ENCODE measurements around the gene TMCO1. TPM values are rescaled to one million over a fixed set of nuclear protein-coding genes. Genes with fewer than 3 reads are reported as not detected.
"Not testable (repeated sequence)": the region's sequence is repeated elsewhere in the genome, so short reads cannot be mapped to it uniquely, and the experiment has no call there.

Gene TMCO1
- total RNA-seq, 1 donor from 2014 or later = 95.1 TPM

DNA sequence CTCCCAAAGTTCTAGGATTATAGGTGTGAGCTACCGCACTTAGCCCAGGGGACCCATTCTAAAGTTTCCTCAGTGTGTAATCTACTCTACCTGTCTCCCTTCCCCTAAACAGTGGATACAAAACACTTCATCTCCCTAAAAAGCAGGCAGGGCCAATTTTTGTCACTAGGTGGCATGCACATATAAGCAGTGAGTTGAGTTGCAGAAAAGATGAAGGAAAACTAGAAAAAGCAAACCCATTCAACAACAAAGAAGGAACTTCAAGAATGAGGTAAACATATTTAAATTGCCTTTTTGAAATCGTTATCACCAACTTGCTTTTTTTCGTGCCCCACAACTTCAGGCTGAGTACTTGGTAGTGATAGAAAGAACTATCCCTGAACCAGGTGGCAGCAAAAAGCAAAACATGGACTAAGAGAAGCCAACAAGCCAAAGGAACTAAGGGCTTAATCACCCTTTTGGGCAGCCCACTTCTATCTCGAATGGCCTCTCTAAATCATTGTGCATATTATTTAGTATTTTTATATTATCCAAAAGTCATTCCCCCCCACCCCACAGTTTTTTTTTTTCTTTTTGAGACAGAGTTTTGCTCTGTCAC is 50.7 kb downstream of the TMCO1 start:
- Mint-ChIP-seq H3K4me1 (no peaks in the 10 kb centered on the region), H3K9me3 (no peaks in the 10 kb centered on the region), H3K27me3 (ENCODE audit: low read depth) (no peaks in the 10 kb centered on the region), H3K4me3 (no peak overlapping the region), H3K27ac (ENCODE audit: unreplicated experiment) (no peak overlapping the region), H3K36me3 (ENCODE audit: low read depth) (no peaks in the 10 kb centered on the region)
- TF ChIP-seq, protein P1, sequence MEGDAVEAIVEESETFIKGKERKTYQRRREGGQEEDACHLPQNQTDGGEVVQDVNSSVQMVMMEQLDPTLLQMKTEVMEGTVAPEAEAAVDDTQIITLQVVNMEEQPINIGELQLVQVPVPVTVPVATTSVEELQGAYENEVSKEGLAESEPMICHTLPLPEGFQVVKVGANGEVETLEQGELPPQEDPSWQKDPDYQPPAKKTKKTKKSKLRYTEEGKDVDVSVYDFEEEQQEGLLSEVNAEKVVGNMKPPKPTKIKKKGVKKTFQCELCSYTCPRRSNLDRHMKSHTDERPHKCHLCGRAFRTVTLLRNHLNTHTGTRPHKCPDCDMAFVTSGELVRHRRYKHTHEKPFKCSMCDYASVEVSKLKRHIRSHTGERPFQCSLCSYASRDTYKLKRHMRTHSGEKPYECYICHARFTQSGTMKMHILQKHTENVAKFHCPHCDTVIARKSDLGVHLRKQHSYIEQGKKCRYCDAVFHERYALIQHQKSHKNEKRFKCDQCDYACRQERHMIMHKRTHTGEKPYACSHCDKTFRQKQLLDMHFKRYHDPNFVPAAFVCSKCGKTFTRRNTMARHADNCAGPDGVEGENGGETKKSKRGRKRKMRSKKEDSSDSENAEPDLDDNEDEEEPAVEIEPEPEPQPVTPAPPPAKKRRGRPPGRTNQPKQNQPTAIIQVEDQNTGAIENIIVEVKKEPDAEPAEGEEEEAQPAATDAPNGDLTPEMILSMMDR (conservative IDR thresholded peaks at IDR 0.05) = peak; percentile 77
- DNase-seq (ENCODE audit: low read depth, low spot score) = peak; percentile 32

DNA sequence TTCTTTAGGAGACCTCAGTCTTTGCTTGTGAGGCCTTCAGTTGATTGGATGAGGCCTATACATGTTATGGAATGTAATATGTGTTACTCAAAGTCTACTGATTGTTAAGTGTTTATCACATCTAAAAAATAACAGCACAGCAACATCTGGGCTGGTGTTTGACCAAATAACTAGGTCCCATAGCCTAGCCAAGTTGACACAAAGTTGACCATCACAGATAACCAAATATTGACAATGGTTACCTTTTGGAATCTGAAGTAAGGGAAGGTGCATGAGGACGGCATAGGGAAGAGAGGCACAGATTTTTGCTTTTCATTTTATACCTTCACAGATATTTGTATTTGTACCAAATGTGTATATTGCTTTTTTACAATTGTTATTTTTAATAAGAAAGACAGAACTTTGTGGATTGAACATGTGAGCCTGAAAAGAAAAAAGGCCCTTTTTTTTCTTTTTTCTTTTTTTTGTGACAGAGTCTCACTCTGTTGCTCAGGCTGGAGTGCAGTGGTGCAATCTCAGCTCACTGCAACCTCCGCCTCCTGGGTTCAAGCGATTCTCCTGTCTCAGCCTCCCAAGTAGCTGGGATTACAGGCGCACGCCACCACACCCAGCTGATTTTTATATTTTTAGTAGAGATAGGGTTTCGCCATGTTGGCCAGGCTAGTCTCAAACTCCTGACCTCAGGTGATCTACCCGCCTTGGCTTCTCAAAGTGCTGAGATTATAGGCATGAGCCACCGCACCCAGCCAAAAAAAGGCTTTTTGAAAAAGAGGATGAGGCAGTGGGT is 52.2 kb downstream of the TMCO1 start:
- H3K4me3 Mint-ChIP-seq; H3K27me3 Mint-ChIP-seq (ENCODE audit: low read depth); H3K4me1 Mint-ChIP-seq; H3K36me3 Mint-ChIP-seq (ENCODE audit: low read depth); H3K9me3 Mint-ChIP-seq; DNase-seq (ENCODE audit: low read depth, low spot score); H3K27ac Mint-ChIP-seq (ENCODE audit: unreplicated experiment): not testable (repeated sequence)

DNA sequence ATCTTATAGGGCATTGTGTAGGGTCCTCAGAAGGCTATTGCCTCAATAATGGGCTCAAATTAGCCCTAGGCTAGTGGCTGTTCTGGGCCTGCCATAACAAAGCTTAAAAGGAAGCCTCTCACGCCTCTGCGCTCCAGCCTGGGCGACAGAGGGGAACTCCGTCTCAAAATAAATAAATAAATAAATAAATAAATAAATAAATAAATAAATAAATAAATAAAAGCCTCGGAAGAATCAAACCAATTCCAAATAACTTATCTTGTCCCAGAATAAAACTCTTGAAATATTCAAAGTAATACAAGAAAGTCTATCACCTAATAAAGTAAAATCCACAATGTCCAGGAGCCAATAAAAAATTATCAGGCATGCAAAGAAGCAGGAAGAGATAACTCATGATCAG is 55.9 kb downstream of the TMCO1 start:
- no peak for DNase-seq (ENCODE audit: low read depth, low spot score)
- TF ChIP-seq, protein P1 (conservative IDR thresholded peaks at IDR 0.05) = no peak
- Mint-ChIP-seq H3K9me3 (no peaks in the 10 kb centered on the region), H3K27me3 (ENCODE audit: low read depth) (peaks cover 6% of the 10 kb centered on the region), H3K4me1 (no peaks in the 10 kb centered on the region), H3K27ac (ENCODE audit: unreplicated experiment) (no peak overlapping the region), H3K36me3 (ENCODE audit: low read depth) (no peaks in the 10 kb centered on the region), H3K4me3 (no peak overlapping the region)

DNA sequence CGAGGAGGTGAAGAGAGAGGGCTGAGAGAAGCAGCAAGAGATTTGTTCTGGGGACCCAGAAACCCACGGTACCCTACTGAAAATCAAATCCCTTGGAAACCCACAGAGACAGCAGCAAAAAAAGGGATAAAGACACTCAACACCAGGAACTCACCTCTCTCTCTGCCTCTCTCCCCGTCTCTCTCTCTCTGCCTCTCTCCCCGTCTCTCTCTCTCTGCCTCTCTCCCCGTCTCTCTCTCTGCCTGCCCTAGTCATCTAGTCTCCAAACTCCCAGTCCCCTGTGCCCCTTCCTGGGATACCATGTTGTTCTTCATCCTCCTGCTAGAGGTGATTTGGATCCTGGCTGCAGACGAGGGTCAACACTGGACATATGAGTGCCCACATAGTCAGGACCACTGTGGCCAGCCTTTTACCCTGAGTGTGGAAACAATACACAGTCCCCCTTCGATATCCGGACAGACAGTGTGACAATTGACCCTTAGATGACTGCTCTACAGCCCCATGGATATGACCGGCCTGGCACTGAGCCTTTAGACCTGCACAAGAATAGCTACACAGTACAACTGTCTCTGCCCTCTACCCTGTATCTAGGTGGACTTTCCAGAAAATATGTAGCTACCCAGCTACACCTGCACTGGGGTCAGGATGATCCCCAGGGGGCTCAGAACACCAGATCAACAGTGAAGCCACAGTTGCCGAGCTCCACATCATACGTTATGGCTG is 60.5 kb downstream of the TMCO1 start:
- H3K4me3 Mint-ChIP-seq = no peak overlapping the region
- no peaks in the 10 kb centered on the region for H3K9me3 Mint-ChIP-seq
- TF ChIP-seq, protein P1 (conservative IDR thresholded peaks at IDR 0.05) = no peak
- H3K27me3 Mint-ChIP-seq (ENCODE audit: low read depth) = peaks cover 16% of the 10 kb centered on the region
- DNase-seq (ENCODE audit: low read depth, low spot score) = no peak
- no peaks in the 10 kb centered on the region for H3K36me3 Mint-ChIP-seq (ENCODE audit: low read depth)
- no peak overlapping the region for H3K27ac Mint-ChIP-seq (ENCODE audit: unreplicated experiment)
- no peaks in the 10 kb centered on the region for H3K4me1 Mint-ChIP-seq

DNA sequence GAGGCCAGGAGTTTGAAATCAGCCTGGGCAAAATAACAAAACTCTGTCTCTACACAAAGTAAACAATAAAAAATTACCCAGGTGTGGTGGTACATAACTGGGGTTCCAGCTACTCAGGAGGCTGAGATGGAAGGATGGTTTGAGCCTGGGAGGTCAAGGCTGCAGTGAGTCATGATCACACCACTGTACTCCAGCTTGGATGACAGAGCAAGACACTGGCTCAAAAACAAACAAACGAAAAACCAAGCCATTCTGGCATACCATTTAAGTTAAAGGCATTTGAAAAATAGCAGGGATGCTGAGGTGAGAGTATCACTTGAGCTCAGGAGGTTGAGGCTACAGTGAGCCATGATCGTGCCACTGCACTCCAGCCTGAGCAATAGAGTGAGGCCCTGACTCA is 65.0 kb downstream of the TMCO1 start:
- H3K4me3 Mint-ChIP-seq = no peak overlapping the region
- H3K27me3 Mint-ChIP-seq (ENCODE audit: low read depth) = peaks cover 28% of the 10 kb centered on the region
- no peaks in the 10 kb centered on the region for H3K36me3 Mint-ChIP-seq (ENCODE audit: low read depth)
- H3K9me3 Mint-ChIP-seq = no peaks in the 10 kb centered on the region
- TF ChIP-seq, protein P1 (conservative IDR thresholded peaks at IDR 0.05) = no peak
- H3K27ac Mint-ChIP-seq (ENCODE audit: unreplicated experiment) = no peak overlapping the region
- peaks cover 10% of the 10 kb centered on the region for H3K4me1 Mint-ChIP-seq
- no peak for DNase-seq (ENCODE audit: low read depth, low spot score)

DNA sequence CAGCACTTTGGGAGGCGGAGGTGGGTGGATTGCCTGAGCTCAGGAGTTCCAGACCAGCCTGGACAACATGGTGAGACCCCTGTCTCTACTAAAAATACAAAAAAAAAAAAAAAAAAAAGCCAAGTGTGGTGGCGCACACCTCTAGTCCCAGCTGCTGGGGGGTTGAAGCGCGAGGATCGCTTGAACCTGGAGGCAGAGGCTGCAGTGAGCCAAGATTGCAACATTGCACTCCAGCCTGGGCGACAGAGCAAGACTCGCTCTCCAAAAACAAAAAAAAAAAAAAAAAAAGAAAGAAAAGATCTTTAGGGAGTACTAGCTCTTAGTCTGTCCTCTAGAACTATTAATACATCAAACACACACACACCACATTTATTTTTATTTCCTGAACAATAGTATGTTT is 66.7 kb downstream of the TMCO1 start:
- Mint-ChIP-seq H3K27me3 (ENCODE audit: low read depth) (peaks cover 20% of the 10 kb centered on the region), H3K4me3 (peak overlapping the region; percentile 31), H3K4me1 (peaks cover 22% of the 10 kb centered on the region)
- H3K36me3 Mint-ChIP-seq (ENCODE audit: low read depth); H3K9me3 Mint-ChIP-seq; DNase-seq (ENCODE audit: low read depth, low spot score); H3K27ac Mint-ChIP-seq (ENCODE audit: unreplicated experiment): not testable (repeated sequence)

All from neural crest cell (in vitro differentiated cells).